Cardiac muscle cell (in vitro differentiated cells and primary cell): ENCODE measurements around the gene DDX23. TPM values are rescaled to one million over a fixed set of nuclear protein-coding genes. Genes with fewer than 3 reads are reported as not detected.

Source experiments
- DNase-seq, 2 donors: peaks; one replicate each; pipeline versions ENCODE4 v3.0.0 to v3.0.0-alpha.2; 2010 to 2017; ENCODE audit warnings: low read depth in 1 of 2, low spot score in 1 of 2
- H3K27ac ChIP-seq: fragments of 200-600 bp; sonication (generic); 2 replicates; pipeline ENCODE4 v1.5.1; 2016
- H3K27me3 ChIP-seq: fragments of 200-600 bp; sonication (generic); 2 replicates; pipeline ENCODE4 v1.6.0; 2016; ENCODE audit warnings: control low read depth
- H3K36me3 ChIP-seq: fragments of 200-600 bp; sonication (generic); 2 replicates; pipeline ENCODE4 v1.5.1; 2016; ENCODE audit warnings: control low read depth
- H3K4me1 ChIP-seq: fragments of 200-600 bp; sonication (generic); 2 replicates; pipeline ENCODE4 v1.8.1; 2017; ENCODE audit warnings: low read depth, mild to moderate bottlenecking, mixed run types
- H3K4me3 ChIP-seq: fragments of 200-600 bp; sonication (generic); 2 replicates; pipeline ENCODE4 v1.5.1; 2016; ENCODE audit warnings: mild to moderate bottlenecking
- H3K9me3 ChIP-seq: fragments of 200-600 bp; sonication (generic); 2 replicates; pipeline ENCODE4 v1.5.1; 2017; ENCODE audit warnings: low read depth, mild to moderate bottlenecking, control low read depth
- polyA plus RNA-seq: library from polyadenylated mRNA; unstranded; fragments of >200 nt; fragmentation: Nextera tagmentation; extraction: Ambion mirVana; gene quantifications from 2 replicates; pipeline ENCODE4 v1.2.1, GENCODE V29; 2016
- total RNA-seq: library from RNA; depleted of rRNA; stranded (reverse); fragments of >200 nt; gene quantifications from 2 replicates; pipeline ENCODE4 v1.2.3, GENCODE V29; 2016
- TF ChIP-seq, protein P1 (sequence below): IDR thresholded peaks from 2 replicates; pipeline ENCODE4 v1.5.1; 2012; ENCODE audit warnings: low read depth, mild to moderate bottlenecking, low read length

DDX23 gene
- total and polyA plus RNA-seq, 2 experiments from 2014 or later, result 49.0 to 89.5 TPM

DNA sequence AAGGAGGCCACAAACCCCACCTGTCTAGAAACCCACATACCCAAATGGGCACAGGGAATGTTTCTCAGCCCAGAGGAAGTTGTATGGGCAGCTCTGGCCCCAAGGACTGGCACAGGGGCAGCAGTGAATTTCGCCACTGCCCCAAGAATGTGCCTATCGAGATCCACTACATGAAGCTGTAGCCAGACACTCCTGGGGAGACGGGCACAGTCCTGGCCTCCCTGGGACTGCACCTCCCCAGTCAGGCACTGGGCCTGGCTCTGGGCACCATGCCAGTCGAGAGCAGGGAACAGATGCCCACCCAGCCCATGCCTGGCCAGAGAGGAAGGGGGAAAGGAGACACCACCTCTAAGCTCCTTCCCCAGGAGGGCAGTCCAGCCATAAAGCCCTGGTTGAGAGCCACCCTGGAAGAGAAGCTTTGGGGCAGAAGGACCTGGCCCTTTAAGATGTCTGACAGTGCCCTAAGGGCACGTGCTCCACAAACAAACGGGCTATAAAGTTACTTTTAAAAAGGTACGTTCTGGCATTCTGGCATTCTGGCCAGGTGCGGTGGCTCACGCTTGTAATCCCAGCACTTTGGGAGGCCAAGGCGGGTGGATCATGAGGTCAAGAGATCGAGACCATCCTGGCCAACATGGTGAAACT is 71.5 kb downstream of the DDX23 start:
- peaks cover 28% of the 10 kb centered on the region for H3K4me1 ChIP-seq
- DNase-seq, result no peak
- H3K36me3 ChIP-seq, result peaks cover 3% of the 10 kb centered on the region
- H3K4me3 ChIP-seq, result no peak overlapping the region
- TF ChIP-seq, protein P1, sequence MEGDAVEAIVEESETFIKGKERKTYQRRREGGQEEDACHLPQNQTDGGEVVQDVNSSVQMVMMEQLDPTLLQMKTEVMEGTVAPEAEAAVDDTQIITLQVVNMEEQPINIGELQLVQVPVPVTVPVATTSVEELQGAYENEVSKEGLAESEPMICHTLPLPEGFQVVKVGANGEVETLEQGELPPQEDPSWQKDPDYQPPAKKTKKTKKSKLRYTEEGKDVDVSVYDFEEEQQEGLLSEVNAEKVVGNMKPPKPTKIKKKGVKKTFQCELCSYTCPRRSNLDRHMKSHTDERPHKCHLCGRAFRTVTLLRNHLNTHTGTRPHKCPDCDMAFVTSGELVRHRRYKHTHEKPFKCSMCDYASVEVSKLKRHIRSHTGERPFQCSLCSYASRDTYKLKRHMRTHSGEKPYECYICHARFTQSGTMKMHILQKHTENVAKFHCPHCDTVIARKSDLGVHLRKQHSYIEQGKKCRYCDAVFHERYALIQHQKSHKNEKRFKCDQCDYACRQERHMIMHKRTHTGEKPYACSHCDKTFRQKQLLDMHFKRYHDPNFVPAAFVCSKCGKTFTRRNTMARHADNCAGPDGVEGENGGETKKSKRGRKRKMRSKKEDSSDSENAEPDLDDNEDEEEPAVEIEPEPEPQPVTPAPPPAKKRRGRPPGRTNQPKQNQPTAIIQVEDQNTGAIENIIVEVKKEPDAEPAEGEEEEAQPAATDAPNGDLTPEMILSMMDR, result no peak
- no peaks in the 10 kb centered on the region for H3K27me3 ChIP-seq
- H3K27ac ChIP-seq, result peak overlapping the region; percentile 83
- H3K9me3 ChIP-seq, result no peaks in the 10 kb centered on the region

GRCh38 chr12:48779869-48780268 is 72.1 kb downstream of the DDX23 start:
- Histone ChIP-seq H3K27ac (peak overlapping the region; percentile 83), H3K27me3 (no peaks in the 10 kb centered on the region), H3K36me3 (peaks cover 3% of the 10 kb centered on the region), H3K4me3 (no peak overlapping the region), H3K9me3 (no peaks in the 10 kb centered on the region), H3K4me1 (peaks cover 28% of the 10 kb centered on the region)
- TF ChIP-seq, protein P1, result no peak
- DNase-seq, result peak; percentile 33 to 96

Other genes with a start within 250 kb of the DDX23 start
- 40.8 and 51.5 TPM in 2 replicates for gene KANSL2, start 169.9 kb downstream of the DDX23 start, total RNA-seq
- gene KANSL2, start 169.9 kb downstream of the DDX23 start, polyA plus RNA-seq, result 34.5 and 52.6 TPM in 2 replicates
- gene CCNT1, start 135.5 kb downstream of the DDX23 start, total RNA-seq, result 17.6 and 20.4 TPM in 2 replicates
- 6.3 and 9.9 TPM in 2 replicates for gene CCNT1, start 135.5 kb downstream of the DDX23 start, polyA plus RNA-seq
- gene ADCY6, start 63.1 kb downstream of the DDX23 start, total RNA-seq, result 51.1 and 60.1 TPM in 2 replicates
- 38.1 and 50.3 TPM in 2 replicates for gene ADCY6, start 63.1 kb downstream of the DDX23 start, polyA plus RNA-seq
- 19.2 and 21.9 TPM in 2 replicates for gene CACNB3, start 33.7 kb downstream of the DDX23 start, total RNA-seq
- 20.0 and 23.6 TPM in 2 replicates for gene CACNB3, start 33.7 kb downstream of the DDX23 start, polyA plus RNA-seq
- 2.1 and 2.9 TPM in 2 replicates for gene RND1, start 13.7 kb upstream of the DDX23 start, total RNA-seq
- gene RND1, start 13.7 kb upstream of the DDX23 start, polyA plus RNA-seq, result 3.5 and 7.2 TPM in 2 replicates
- 8.9 and 9.4 TPM in 2 replicates for gene FKBP11, start 73.3 kb upstream of the DDX23 start, total RNA-seq
- gene FKBP11, start 73.3 kb upstream of the DDX23 start, polyA plus RNA-seq, result 3.4 and 11.9 TPM in 2 replicates
- gene ARF3, start 105.3 kb upstream of the DDX23 start, total RNA-seq, result 106 and 115 TPM in 2 replicates
- 102 and 120 TPM in 2 replicates for gene ARF3, start 105.3 kb upstream of the DDX23 start, polyA plus RNA-seq
- 0.36 and 0.53 TPM in 2 replicates for gene WNT10B, start 119.6 kb upstream of the DDX23 start, total RNA-seq
- gene WNT10B, start 119.6 kb upstream of the DDX23 start, polyA plus RNA-seq, result 0.45 TPM in 1 of 2 replicates, not detected in the other
- gene WNT1, start 126.2 kb upstream of the DDX23 start, total RNA-seq, result not detected in 2 replicates
- not detected in 2 replicates for gene WNT1, start 126.2 kb upstream of the DDX23 start, polyA plus RNA-seq
- gene DDN, start 147.2 kb upstream of the DDX23 start, total RNA-seq, result 4.4 and 5.4 TPM in 2 replicates
- gene DDN, start 147.2 kb upstream of the DDX23 start, polyA plus RNA-seq, result 2.1 and 3.0 TPM in 2 replicates
- 40.8 and 41.0 TPM in 2 replicates for gene PRKAG1, start 166.6 kb upstream of the DDX23 start, total RNA-seq
- 48.1 and 54.5 TPM in 2 replicates for gene PRKAG1, start 166.6 kb upstream of the DDX23 start, polyA plus RNA-seq
- 28.8 and 41.3 TPM in 2 replicates for gene KMT2D, start 208.6 kb upstream of the DDX23 start, total RNA-seq
- gene KMT2D, start 208.6 kb upstream of the DDX23 start, polyA plus RNA-seq, result 31.0 and 41.3 TPM in 2 replicates
- gene RHEBL1, start 217.8 kb upstream of the DDX23 start, total RNA-seq, result 0.42 and 1.1 TPM in 2 replicates
- gene RHEBL1, start 217.8 kb upstream of the DDX23 start, polyA plus RNA-seq, result 0.94 and 1.0 TPM in 2 replicates
- gene DHH, start 242.6 kb upstream of the DDX23 start, total RNA-seq, result 0.36 TPM in 1 of 2 replicates, not detected in the other
- not detected in 2 replicates for gene DHH, start 242.6 kb upstream of the DDX23 start, polyA plus RNA-seq